ENCODE results near the gene B4GALT1.
A peak's percentile ranks its signal among the peaks of the same experiment; 100 is the strongest.
"Not testable (repeated sequence)": the region's sequence is repeated elsewhere in the genome, so short reads cannot be mapped to it uniquely, and the experiment has no call there.

The B4GALT1 gene

DNA sequence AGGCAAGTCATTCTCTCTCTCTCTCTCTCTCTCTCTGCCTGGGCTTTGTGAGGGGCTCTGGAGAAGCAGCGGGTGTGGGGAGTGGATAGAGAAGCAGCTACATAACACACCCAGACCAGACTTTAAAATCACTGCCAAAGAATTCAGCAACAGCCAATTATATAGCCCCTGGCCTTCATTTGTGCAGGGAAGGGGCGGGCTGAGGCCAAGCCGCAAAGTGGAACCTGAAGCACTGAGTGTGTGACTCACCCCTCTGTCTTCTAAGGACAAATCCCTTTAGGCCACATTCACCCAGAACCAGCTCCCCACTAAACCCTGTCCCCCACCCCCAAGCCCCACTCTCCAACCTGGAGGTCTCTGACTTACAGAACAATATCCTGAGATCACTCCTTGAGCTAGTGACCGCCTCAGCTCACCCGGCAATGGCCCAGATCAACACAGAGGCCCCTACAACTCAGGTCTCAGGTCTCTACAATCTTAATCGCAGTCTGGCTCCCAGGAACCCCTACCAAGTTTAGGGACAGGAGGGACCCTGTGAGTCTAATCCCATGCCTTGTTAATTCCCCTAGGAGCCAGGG is 6.0 kb downstream of the B4GALT1 start:
- Mint-ChIP-seq H3K27me3 (ENCODE audit: low read depth, poor library complexity) (no peaks in the 10 kb centered on the region), H3K4me3 (peak overlapping the region; percentile 72), H3K27ac (peak overlapping the region; percentile 99), H3K9me3 (no peaks in the 10 kb centered on the region), H3K36me3 (ENCODE audit: low read depth) (no peaks in the 10 kb centered on the region), H3K4me1 (peaks cover 95% of the 10 kb centered on the region)
- TF ChIP-seq, protein P1, sequence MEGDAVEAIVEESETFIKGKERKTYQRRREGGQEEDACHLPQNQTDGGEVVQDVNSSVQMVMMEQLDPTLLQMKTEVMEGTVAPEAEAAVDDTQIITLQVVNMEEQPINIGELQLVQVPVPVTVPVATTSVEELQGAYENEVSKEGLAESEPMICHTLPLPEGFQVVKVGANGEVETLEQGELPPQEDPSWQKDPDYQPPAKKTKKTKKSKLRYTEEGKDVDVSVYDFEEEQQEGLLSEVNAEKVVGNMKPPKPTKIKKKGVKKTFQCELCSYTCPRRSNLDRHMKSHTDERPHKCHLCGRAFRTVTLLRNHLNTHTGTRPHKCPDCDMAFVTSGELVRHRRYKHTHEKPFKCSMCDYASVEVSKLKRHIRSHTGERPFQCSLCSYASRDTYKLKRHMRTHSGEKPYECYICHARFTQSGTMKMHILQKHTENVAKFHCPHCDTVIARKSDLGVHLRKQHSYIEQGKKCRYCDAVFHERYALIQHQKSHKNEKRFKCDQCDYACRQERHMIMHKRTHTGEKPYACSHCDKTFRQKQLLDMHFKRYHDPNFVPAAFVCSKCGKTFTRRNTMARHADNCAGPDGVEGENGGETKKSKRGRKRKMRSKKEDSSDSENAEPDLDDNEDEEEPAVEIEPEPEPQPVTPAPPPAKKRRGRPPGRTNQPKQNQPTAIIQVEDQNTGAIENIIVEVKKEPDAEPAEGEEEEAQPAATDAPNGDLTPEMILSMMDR (IDR thresholded peaks at IDR 0.05) = no peak
- no peak for DNase-seq

DNA sequence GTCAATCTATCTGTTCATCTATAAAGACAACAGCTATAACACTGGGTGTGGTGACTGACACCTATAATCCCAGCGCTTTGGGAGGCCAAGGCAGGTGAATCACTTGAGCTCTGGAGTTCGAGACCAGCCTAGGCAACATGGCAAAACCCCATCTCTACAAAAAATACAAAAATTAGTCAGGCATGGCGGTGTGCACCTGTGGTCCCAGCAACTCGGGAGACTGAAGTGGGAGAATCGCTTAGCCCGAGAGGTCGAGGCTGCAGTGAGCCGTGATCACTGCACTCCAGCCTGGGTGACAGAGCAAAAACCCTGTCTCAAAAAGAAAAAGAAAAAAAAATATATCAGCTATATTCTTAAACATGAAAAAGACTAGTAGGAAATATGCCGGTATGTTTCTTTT is 6.7 kb downstream of the B4GALT1 start:
- not testable (repeated sequence) for H3K9me3 Mint-ChIP-seq; H3K36me3 Mint-ChIP-seq (ENCODE audit: low read depth); H3K27me3 Mint-ChIP-seq (ENCODE audit: low read depth, poor library complexity); DNase-seq
- H3K27ac Mint-ChIP-seq = peak overlapping the region; percentile 99
- peaks cover 93% of the 10 kb centered on the region for H3K4me1 Mint-ChIP-seq
- H3K4me3 Mint-ChIP-seq = peak overlapping the region; percentile 72

DNA sequence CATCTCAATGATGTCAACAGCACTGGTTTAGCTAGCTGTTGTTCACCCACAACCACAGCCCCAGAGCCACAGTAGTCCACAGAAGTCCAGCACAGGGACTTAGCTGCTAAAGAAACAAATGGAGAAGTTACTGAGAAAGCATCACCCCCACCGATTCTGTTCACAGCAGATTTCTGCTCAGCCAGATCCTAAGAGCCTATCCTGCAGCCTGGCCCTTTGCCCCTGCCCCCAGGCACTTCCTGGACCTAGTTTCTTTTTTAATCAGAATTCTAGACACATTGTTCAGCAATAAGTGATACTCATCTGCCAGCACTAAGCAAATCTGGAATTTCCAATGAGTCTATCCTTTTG is 7.4 kb downstream of the B4GALT1 start:
- Mint-ChIP-seq H3K9me3 (no peaks in the 10 kb centered on the region), H3K36me3 (ENCODE audit: low read depth) (peaks cover 10% of the 10 kb centered on the region), H3K27me3 (ENCODE audit: low read depth, poor library complexity) (no peaks in the 10 kb centered on the region), H3K27ac (peak overlapping the region; percentile 93), H3K4me3 (peak overlapping the region; percentile 27), H3K4me1 (peaks cover 89% of the 10 kb centered on the region)
- DNase-seq = no peak
- TF ChIP-seq, protein P1 (IDR thresholded peaks at IDR 0.05) = no peak

DNA sequence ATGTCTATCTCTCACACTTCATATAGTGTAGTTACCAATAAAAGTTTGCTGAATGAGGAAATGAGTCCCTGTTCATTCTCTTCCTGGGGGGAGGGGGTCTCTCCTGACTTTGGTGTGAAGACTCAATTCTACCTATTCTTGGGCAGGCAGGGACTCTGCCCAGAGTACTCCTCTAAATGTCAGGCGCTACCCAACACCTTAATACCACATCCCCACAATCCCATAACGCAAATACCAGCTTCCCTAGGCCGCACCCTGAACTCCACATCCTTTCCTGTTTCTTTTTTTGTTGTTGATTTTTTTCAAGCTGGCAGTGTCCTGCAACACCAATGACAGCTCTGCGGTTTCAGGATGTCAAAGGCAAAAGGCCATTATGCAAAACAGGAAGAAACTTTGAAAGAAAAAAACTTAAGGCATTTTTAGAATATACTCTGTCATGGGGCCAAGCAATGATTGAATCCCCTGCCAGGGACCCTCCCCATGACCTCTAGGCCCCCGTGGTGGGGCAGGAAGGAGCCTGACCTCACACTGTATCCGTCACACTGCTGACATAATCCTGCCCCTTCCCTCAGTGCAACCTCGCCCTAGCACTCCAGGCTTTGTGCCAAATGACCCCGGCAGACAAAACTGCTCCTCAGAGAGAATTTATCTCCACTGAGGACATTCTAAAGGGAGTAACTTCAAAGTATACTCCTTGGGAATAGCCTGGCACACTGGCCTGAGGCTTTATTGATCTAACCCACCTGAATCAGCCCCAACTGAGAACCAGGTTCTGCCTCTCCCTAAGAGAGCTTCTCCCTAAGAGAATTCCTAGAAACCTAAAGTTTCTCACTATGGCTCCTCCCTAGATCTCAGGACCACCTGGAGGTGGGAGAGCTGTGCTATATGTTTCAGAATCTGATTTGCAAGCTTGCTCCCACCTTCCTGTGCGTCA is 8.0 kb downstream of the B4GALT1 start:
- Mint-ChIP-seq H3K4me1 (peaks cover 82% of the 10 kb centered on the region), H3K27ac (peak overlapping the region; percentile 93), H3K36me3 (ENCODE audit: low read depth) (peaks cover 16% of the 10 kb centered on the region), H3K27me3 (ENCODE audit: low read depth, poor library complexity) (no peaks in the 10 kb centered on the region), H3K9me3 (peaks cover 4% of the 10 kb centered on the region), H3K4me3 (peak overlapping the region; percentile 27)
- TF ChIP-seq, protein P1 (IDR thresholded peaks at IDR 0.05) = no peak
- DNase-seq = peak; percentile 33

DNA sequence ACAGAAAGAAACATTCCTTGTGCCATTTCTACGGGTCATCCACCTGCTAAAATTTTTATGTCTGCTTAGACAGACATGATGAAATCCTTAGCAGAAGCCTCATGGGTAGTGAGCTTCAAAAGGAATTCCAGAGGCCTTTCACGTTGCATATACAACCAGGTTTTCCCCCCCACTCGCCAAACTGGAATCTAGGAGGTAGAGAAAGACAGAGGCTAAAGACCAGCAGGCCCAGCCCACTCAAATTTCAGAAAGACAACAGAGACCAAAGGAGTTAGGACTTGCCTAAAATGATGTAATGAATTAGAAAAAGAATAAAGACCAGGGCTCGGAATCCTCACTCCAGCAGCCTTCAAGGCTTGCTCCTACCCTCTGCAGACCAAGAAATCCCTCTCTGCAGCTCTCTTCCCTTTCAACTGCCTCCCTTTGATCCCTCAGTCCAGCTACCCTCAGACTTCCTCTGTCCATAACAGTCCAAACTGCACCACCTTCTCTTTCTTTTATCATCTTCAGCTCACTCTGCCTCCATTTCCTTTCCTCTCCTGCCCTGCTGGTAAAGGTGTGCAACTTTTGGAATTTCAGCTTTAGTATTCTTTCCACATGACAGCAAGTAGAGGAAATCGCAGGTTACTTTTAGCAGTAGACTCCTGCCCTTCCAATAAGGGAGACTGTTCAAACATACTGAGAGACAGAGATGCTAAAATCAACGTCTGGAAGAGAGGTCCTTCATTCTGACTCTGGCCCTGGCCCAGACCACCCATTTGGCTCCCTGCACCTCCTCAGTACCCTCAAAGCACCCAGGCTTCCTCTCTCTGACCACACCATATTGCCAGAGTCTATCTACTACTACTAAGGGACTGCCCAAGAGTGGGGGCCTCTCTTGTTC is 8.9 kb downstream of the B4GALT1 start:
- no peak for DNase-seq
- TF ChIP-seq, protein P1 (IDR thresholded peaks at IDR 0.05) = no peak
- Mint-ChIP-seq H3K36me3 (ENCODE audit: low read depth) (peaks cover 25% of the 10 kb centered on the region), H3K27ac (peak overlapping the region; percentile 93), H3K27me3 (ENCODE audit: low read depth, poor library complexity) (no peaks in the 10 kb centered on the region), H3K4me3 (peak overlapping the region; percentile 33), H3K9me3 (peaks cover 11% of the 10 kb centered on the region), H3K4me1 (peaks cover 77% of the 10 kb centered on the region)

DNA sequence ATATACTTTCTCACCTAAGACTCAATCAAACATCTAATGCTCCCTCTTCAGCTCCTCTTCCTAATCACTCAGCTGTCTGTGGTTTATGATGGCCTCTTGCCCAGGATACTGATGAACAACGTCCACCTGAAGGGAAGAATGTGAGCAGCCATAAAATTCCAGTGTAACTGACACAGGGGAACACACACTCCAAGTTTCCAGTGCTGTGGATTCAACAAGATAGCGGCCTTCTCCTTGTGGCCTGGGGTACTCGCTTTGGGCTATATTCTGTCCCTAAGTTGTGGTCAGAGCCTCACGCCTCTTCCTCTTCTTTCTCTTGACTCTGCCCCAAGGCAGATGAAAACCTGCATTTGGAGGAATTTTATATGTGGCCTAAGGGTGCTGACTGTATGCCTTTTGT is 11.7 kb downstream of the B4GALT1 start:
- Mint-ChIP-seq H3K27me3 (ENCODE audit: low read depth, poor library complexity) (no peaks in the 10 kb centered on the region), H3K4me3 (no peak overlapping the region), H3K4me1 (peaks cover 63% of the 10 kb centered on the region), H3K27ac (no peak overlapping the region), H3K36me3 (ENCODE audit: low read depth) (peaks cover 34% of the 10 kb centered on the region), H3K9me3 (peaks cover 14% of the 10 kb centered on the region)
- TF ChIP-seq, protein P1 (IDR thresholded peaks at IDR 0.05) = no peak
- DNase-seq = no peak

Measured in nephron progenitor cell (in vitro differentiated cells).